Measurements from ENCODE around the gene PRDM10.

- TF ChIP-seq POLR2A (IDR thresholded peaks at IDR 0.05) (no peak), CTCF (IDR thresholded peaks at IDR 0.05) (no peak)
These were observed 148.3 kb downstream of the PRDM10 start for GRCh38 chr11:129854232-129854805.
